HepG2 (cell line): ENCODE results near the gene GRK5. TPM values are rescaled to one million over a fixed set of nuclear protein-coding genes. Genes with fewer than 3 reads are reported as not detected.

Experiments
- MAZ ChIP-seq, 2 experiments: sonication (generic) in 1 of 2; formaldehyde crosslinking in 1 of 2; IDR thresholded peaks; 2 replicates each; pipeline versions ENCODE4 v1.5.0 to v1.6.1; 2012 to 2020; ENCODE audit warnings: low read depth in 2 of 2, mild to moderate bottlenecking in 2 of 2, borderline replicate concordance in 1 of 2, improper control_type of control experiment in 1 of 2, low read length in 1 of 2, missing genetic modification reagents in 1 of 2, moderate library complexity in 1 of 2
- NFYB ChIP-seq: sonication (generic); formaldehyde crosslinking; IDR thresholded peaks from 2 replicates; pipeline ENCODE4 v1.4.0; 2020; ENCODE audit warnings: missing genetic modification reagents
- NFYC ChIP-seq: IDR thresholded peaks from 2 replicates; pipeline ENCODE4 v1.6.1; 2016; ENCODE audit warnings: missing genetic modification reagents, missing compliant biosample characterization
- RFX1 ChIP-seq: fragments of 450-650 bp; IDR thresholded peaks from 2 replicates; pipeline ENCODE4 v1.6.1; 2017
- RORA ChIP-seq: sonication (generic); formaldehyde crosslinking; IDR thresholded peaks from 2 replicates; pipeline ENCODE4 v1.5.0; 2020; ENCODE audit warnings: mild to moderate bottlenecking, missing genetic modification reagents, moderate library complexity
- RXRB ChIP-seq: IDR thresholded peaks from 2 replicates; pipeline ENCODE4 v1.6.1; 2016; ENCODE audit warnings: borderline replicate concordance, missing genetic modification reagents, missing compliant biosample characterization
- YY1 ChIP-seq: IDR thresholded peaks from 2 replicates; pipeline ENCODE4 v1.6.1; 2011; ENCODE audit warnings: low read length, low read depth, moderate library complexity, mild to moderate bottlenecking; ENCODE audit not compliant: insufficient read depth, insufficient replicate concordance
- ZNF75D ChIP-seq: sonication (generic); formaldehyde crosslinking; IDR thresholded peaks from 2 replicates; pipeline ENCODE4 v1.8.1; 2023; ENCODE audit warnings: missing genetic modification reagents, mild to moderate bottlenecking, borderline replicate concordance
- ZNF879 ChIP-seq: sonication (generic); formaldehyde crosslinking; IDR thresholded peaks from 2 replicates; pipeline ENCODE4 v1.8.1; 2023; ENCODE audit warnings: missing genetic modification reagents
- polyA plus RNA-seq, 8 experiments: library from polyadenylated mRNA; depleted of rRNA in 3 of 8; stranded (reverse) in 7 of 8; unstranded in 1 of 8; fragments of >200 nt; fragmentation: Illumina TruSeq in 4 of 8; extraction: Trizol in 4 of 8; gene quantifications; 2 replicates each; pipeline versions ENCODE4 v1.2.1 to v1.2.3, GENCODE V29; 2011 to 2016; ENCODE audit warnings: low read depth in 4 of 8, missing spikeins in 1 of 8, mixed read lengths in 1 of 8; ENCODE audit not compliant: insufficient read depth in 1 of 8
- total RNA-seq, 5 experiments: library from RNA; depleted of rRNA; stranded (reverse); fragments of >200 nt; fragmentation: Illumina TruSeq; extraction: Trizol; gene quantifications; 2 replicates each; pipeline ENCODE4 v1.2.3, GENCODE V29; 2016; ENCODE audit warnings: low read depth in 1 of 5
- TF ChIP-seq, protein P1 (sequence below): sonication (generic); formaldehyde crosslinking; IDR thresholded peaks from 2 replicates; pipeline ENCODE4 v1.5.1; 2020; ENCODE audit warnings: missing genetic modification reagents, mild to moderate bottlenecking, borderline replicate concordance
- TF ChIP-seq, protein P2 (sequence below): sonication (generic); formaldehyde crosslinking; IDR thresholded peaks from 2 replicates; pipeline ENCODE4 v1.5.1; 2020; ENCODE audit warnings: missing genetic modification reagents, mild to moderate bottlenecking, borderline replicate concordance
- TF ChIP-seq, protein P3 (sequence below): sonication (generic); formaldehyde crosslinking; IDR thresholded peaks from 2 replicates; pipeline ENCODE4 v1.8.0; 2022; ENCODE audit warnings: missing genetic modification reagents, mild to moderate bottlenecking, inconsistent platforms, borderline replicate concordance
- TF ChIP-seq, protein P4 (sequence below): sonication (generic); formaldehyde crosslinking; conservative IDR thresholded peaks from 2 replicates; pipeline ENCODE4 v1.4.0; 2020; ENCODE audit warnings: mild to moderate bottlenecking, missing genetic modification reagents, moderate library complexity
- TF ChIP-seq, protein P5 (sequence below): sonication (generic); formaldehyde crosslinking; IDR thresholded peaks from 2 replicates; pipeline ENCODE4 v1.4.0; 2020; ENCODE audit warnings: missing genetic modification reagents
- TF ChIP-seq, protein P6 (sequence below): IDR thresholded peaks from 2 replicates; pipeline ENCODE4 v1.6.1; 2016

GRK5 gene
- total and polyA plus RNA-seq, 2 of the 13 experiments (the other 11 are each of a cell fraction or from before 2014, with no cell fraction given) = 10.4 to 12.6 TPM

DNA sequence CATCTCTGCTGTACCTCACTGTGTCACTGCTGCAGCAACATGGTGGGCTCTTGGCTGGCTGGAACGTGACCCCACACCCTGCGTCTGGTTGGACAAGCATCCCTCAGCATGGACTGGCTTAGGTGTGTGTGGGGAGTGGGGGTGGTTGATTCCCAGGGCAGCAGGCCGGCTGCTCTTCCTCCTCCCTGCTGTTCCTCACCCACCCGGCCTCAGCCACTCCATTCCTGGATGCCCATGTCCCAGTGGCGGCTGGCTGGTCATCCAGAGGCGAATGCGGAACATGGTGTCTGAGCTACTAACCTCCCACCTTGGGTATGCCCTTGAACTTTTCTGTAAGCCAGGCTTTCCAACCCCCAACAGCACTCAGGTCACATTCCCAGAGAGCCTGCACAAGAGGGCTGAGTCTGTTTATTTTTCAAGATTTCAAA lies 81.2 kb downstream of the GRK5 start (continued):
- TF ChIP-seq, protein P1, sequence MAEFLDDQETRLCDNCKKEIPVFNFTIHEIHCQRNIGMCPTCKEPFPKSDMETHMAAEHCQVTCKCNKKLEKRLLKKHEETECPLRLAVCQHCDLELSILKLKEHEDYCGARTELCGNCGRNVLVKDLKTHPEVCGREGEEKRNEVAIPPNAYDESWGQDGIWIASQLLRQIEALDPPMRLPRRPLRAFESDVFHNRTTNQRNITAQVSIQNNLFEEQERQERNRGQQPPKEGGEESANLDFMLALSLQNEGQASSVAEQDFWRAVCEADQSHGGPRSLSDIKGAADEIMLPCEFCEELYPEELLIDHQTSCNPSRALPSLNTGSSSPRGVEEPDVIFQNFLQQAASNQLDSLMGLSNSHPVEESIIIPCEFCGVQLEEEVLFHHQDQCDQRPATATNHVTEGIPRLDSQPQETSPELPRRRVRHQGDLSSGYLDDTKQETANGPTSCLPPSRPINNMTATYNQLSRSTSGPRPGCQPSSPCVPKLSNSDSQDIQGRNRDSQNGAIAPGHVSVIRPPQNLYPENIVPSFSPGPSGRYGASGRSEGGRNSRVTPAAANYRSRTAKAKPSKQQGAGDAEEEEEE (CRISPR knock-in tag) = no peak
- no peak for TF ChIP-seq RFX1
- TF ChIP-seq YY1 = no peak
- TF ChIP-seq, protein P2, sequence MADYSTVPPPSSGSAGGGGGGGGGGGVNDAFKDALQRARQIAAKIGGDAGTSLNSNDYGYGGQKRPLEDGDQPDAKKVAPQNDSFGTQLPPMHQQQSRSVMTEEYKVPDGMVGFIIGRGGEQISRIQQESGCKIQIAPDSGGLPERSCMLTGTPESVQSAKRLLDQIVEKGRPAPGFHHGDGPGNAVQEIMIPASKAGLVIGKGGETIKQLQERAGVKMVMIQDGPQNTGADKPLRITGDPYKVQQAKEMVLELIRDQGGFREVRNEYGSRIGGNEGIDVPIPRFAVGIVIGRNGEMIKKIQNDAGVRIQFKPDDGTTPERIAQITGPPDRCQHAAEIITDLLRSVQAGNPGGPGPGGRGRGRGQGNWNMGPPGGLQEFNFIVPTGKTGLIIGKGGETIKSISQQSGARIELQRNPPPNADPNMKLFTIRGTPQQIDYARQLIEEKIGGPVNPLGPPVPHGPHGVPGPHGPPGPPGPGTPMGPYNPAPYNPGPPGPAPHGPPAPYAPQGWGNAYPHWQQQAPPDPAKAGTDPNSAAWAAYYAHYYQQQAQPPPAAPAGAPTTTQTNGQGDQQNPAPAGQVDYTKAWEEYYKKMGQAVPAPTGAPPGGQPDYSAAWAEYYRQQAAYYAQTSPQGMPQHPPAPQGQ (CRISPR knock-in tag) = no peak
- TF ChIP-seq, protein P3, sequence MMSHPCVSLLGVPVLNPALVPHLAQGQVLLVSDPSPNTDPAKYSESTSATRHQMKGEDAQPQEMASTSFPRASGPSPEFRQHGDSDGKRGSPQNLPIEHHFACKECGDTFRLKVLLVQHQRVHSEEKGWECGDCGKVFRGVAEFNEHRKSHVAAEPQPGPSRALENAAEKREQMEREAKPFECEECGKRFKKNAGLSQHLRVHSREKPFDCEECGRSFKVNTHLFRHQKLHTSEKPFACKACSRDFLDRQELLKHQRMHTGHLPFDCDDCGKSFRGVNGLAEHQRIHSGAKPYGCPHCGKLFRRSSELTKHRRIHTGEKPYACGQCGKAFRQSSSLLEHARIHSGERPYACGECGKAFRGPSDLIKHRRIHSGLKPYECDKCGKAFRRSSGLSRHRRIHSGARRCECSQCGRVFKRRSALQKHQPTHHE (CRISPR knock-in tag) = no peak
- TF ChIP-seq RORA (CRISPR knock-in tag) = no peak
- TF ChIP-seq NFYB (CRISPR knock-in tag) = no peak
- no peak for TF ChIP-seq ZNF879 (CRISPR knock-in tag)
- no peak for TF ChIP-seq NFYC (CRISPR knock-in tag)
- TF ChIP-seq MAZ (IDR thresholded peaks at IDR 0.05; ENCODE audit: borderline replicate concordance, low read depth, low read length) = no peak
- no peak for TF ChIP-seq MAZ (CRISPR knock-in tag; IDR thresholded peaks at IDR 0.05; ENCODE audit: low read depth)
- TF ChIP-seq, protein P4, sequence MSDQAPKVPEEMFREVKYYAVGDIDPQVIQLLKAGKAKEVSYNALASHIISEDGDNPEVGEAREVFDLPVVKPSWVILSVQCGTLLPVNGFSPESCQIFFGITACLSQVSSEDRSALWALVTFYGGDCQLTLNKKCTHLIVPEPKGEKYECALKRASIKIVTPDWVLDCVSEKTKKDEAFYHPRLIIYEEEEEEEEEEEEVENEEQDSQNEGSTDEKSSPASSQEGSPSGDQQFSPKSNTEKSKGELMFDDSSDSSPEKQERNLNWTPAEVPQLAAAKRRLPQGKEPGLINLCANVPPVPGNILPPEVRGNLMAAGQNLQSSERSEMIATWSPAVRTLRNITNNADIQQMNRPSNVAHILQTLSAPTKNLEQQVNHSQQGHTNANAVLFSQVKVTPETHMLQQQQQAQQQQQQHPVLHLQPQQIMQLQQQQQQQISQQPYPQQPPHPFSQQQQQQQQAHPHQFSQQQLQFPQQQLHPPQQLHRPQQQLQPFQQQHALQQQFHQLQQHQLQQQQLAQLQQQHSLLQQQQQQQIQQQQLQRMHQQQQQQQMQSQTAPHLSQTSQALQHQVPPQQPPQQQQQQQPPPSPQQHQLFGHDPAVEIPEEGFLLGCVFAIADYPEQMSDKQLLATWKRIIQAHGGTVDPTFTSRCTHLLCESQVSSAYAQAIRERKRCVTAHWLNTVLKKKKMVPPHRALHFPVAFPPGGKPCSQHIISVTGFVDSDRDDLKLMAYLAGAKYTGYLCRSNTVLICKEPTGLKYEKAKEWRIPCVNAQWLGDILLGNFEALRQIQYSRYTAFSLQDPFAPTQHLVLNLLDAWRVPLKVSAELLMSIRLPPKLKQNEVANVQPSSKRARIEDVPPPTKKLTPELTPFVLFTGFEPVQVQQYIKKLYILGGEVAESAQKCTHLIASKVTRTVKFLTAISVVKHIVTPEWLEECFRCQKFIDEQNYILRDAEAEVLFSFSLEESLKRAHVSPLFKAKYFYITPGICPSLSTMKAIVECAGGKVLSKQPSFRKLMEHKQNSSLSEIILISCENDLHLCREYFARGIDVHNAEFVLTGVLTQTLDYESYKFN (CRISPR knock-in tag) = 0 out of 2 replicates have a peak, but pooled peaks have one; percentile 17
- TF ChIP-seq, protein P5, sequence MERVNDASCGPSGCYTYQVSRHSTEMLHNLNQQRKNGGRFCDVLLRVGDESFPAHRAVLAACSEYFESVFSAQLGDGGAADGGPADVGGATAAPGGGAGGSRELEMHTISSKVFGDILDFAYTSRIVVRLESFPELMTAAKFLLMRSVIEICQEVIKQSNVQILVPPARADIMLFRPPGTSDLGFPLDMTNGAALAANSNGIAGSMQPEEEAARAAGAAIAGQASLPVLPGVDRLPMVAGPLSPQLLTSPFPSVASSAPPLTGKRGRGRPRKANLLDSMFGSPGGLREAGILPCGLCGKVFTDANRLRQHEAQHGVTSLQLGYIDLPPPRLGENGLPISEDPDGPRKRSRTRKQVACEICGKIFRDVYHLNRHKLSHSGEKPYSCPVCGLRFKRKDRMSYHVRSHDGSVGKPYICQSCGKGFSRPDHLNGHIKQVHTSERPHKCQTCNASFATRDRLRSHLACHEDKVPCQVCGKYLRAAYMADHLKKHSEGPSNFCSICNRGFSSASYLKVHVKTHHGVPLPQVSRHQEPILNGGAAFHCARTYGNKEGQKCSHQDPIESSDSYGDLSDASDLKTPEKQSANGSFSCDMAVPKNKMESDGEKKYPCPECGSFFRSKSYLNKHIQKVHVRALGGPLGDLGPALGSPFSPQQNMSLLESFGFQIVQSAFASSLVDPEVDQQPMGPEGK = no peak; the same call in 1 of the 2 replicates
- TF ChIP-seq RXRB (CRISPR knock-in tag) = peak; percentile 39; the same call in 1 of the 2 replicates
- TF ChIP-seq, protein P6, sequence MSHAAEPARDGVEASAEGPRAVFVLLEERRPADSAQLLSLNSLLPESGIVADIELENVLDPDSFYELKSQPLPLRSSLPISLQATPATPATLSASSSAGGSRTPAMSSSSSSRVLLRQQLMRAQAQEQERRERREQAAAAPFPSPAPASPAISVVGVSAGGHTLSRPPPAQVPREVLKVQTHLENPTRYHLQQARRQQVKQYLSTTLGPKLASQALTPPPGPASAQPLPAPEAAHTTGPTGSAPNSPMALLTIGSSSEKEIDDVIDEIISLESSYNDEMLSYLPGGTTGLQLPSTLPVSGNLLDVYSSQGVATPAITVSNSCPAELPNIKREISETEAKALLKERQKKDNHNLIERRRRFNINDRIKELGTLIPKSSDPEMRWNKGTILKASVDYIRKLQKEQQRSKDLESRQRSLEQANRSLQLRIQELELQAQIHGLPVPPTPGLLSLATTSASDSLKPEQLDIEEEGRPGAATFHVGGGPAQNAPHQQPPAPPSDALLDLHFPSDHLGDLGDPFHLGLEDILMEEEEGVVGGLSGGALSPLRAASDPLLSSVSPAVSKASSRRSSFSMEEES (CRISPR knock-in tag) = no peak
- no peak for TF ChIP-seq ZNF75D (CRISPR knock-in tag)
